Measurements from ENCODE around the gene TMEM18.
"Not testable (repeated sequence)": the region's sequence is repeated elsewhere in the genome, so short reads cannot be mapped to it uniquely, and the experiment has no call there.

Gene TMEM18

GRCh38 chr2:691821-692761 is 14.9 kb upstream of the TMEM18 start:
- Histone ChIP-seq H3K4me1 (ENCODE audit: control insufficient read depth in 1 of 2, insufficient read depth in 2 of 2, low read length in 2 of 2) (no peaks in the 10 kb centered on the region), H3K27me3 (ENCODE audit: low read depth, low read length) (no peaks in the 10 kb centered on the region), H3K27ac (ENCODE audit: low read length) (no peak overlapping the region), H3K4me3 (ENCODE audit: low read depth in 1 of 2, low read length in 2 of 2) (no peak overlapping the region), H3K9me3 (ENCODE audit: control insufficient read depth in 1 of 2, low read length in 2 of 2) (no peaks in the 10 kb centered on the region), H3K36me3 (ENCODE audit: control insufficient read depth in 1 of 2, insufficient read depth in 2 of 2, low read length in 2 of 2) (no peaks in the 10 kb centered on the region)

- no peaks in the 10 kb centered on the region for H3K36me3 ChIP-seq (ENCODE audit: control insufficient read depth in 1 of 2, insufficient read depth in 2 of 2, low read length in 2 of 2)
- no peaks in the 10 kb centered on the region for H3K9me3 ChIP-seq (ENCODE audit: control insufficient read depth in 1 of 2, low read length in 2 of 2)
- no peaks in the 10 kb centered on the region for H3K27me3 ChIP-seq (ENCODE audit: low read depth, low read length)
- no peak overlapping the region for H3K4me3 ChIP-seq (ENCODE audit: low read depth in 1 of 2, low read length in 2 of 2)
- no peaks in the 10 kb centered on the region for H3K4me1 ChIP-seq (ENCODE audit: control insufficient read depth in 1 of 2, insufficient read depth in 2 of 2, low read length in 2 of 2)
- H3K27ac ChIP-seq (ENCODE audit: low read length): no peak overlapping the region
Measured at GRCh38 chr2:690799-691198, 13.6 kb upstream of the TMEM18 start.

- Histone ChIP-seq H3K27ac (ENCODE audit: low read length) (no peak overlapping the region), H3K4me1 (ENCODE audit: control insufficient read depth in 1 of 2, insufficient read depth in 2 of 2, low read length in 2 of 2) (no peaks in the 10 kb centered on the region), H3K4me3 (ENCODE audit: low read depth in 1 of 2, low read length in 2 of 2) (no peak overlapping the region), H3K27me3 (ENCODE audit: low read depth, low read length) (no peaks in the 10 kb centered on the region), H3K36me3 (ENCODE audit: control insufficient read depth in 1 of 2, insufficient read depth in 2 of 2, low read length in 2 of 2) (no peaks in the 10 kb centered on the region), H3K9me3 (ENCODE audit: control insufficient read depth in 1 of 2, low read length in 2 of 2) (no peaks in the 10 kb centered on the region)
Measured at GRCh38 chr2:689877-690510, 12.8 kb upstream of the TMEM18 start.

GRCh38 chr2:689237-689636 is 12.0 kb upstream of the TMEM18 start:
- Histone ChIP-seq H3K4me3 (ENCODE audit: low read depth in 1 of 2, low read length in 2 of 2) (no peak overlapping the region), H3K9me3 (ENCODE audit: control insufficient read depth in 1 of 2, low read length in 2 of 2) (no peaks in the 10 kb centered on the region), H3K27ac (ENCODE audit: low read length) (no peak overlapping the region), H3K36me3 (ENCODE audit: control insufficient read depth in 1 of 2, insufficient read depth in 2 of 2, low read length in 2 of 2) (no peaks in the 10 kb centered on the region), H3K4me1 (ENCODE audit: control insufficient read depth in 1 of 2, insufficient read depth in 2 of 2, low read length in 2 of 2) (no peaks in the 10 kb centered on the region), H3K27me3 (ENCODE audit: low read depth, low read length) (no peaks in the 10 kb centered on the region)

GRCh38 chr2:688504-689076 is 11.4 kb upstream of the TMEM18 start:
- Histone ChIP-seq H3K27me3 (ENCODE audit: low read depth, low read length) (no peaks in the 10 kb centered on the region), H3K9me3 (ENCODE audit: control insufficient read depth in 1 of 2, low read length in 2 of 2) (no peaks in the 10 kb centered on the region), H3K36me3 (ENCODE audit: control insufficient read depth in 1 of 2, insufficient read depth in 2 of 2, low read length in 2 of 2) (no peaks in the 10 kb centered on the region), H3K4me1 (ENCODE audit: control insufficient read depth in 1 of 2, insufficient read depth in 2 of 2, low read length in 2 of 2) (no peaks in the 10 kb centered on the region), H3K27ac (ENCODE audit: low read length) (no peak overlapping the region), H3K4me3 (ENCODE audit: low read depth in 1 of 2, low read length in 2 of 2) (no peak overlapping the region)

- Histone ChIP-seq H3K36me3 (ENCODE audit: control insufficient read depth in 1 of 2, insufficient read depth in 2 of 2, low read length in 2 of 2) (no peaks in the 10 kb centered on the region), H3K27me3 (ENCODE audit: low read depth, low read length) (no peaks in the 10 kb centered on the region), H3K4me1 (ENCODE audit: control insufficient read depth in 1 of 2, insufficient read depth in 2 of 2, low read length in 2 of 2) (no peaks in the 10 kb centered on the region), H3K9me3 (ENCODE audit: control insufficient read depth in 1 of 2, low read length in 2 of 2) (no peaks in the 10 kb centered on the region), H3K27ac (ENCODE audit: low read length) (no peak overlapping the region), H3K4me3 (ENCODE audit: low read depth in 1 of 2, low read length in 2 of 2) (no peak overlapping the region)
Measured at GRCh38 chr2:685421-685820, 8.2 kb upstream of the TMEM18 start.

- H3K27me3 ChIP-seq (ENCODE audit: low read depth, low read length); H3K27ac ChIP-seq (ENCODE audit: low read length); H3K36me3 ChIP-seq (ENCODE audit: control insufficient read depth in 1 of 2, insufficient read depth in 2 of 2, low read length in 2 of 2); H3K9me3 ChIP-seq (ENCODE audit: control insufficient read depth in 1 of 2, low read length in 2 of 2); H3K4me1 ChIP-seq (ENCODE audit: control insufficient read depth in 1 of 2, insufficient read depth in 2 of 2, low read length in 2 of 2); H3K4me3 ChIP-seq (ENCODE audit: low read depth in 1 of 2, low read length in 2 of 2): not testable (repeated sequence)
Measured at GRCh38 chr2:684913-685312, 7.7 kb upstream of the TMEM18 start.

- H3K4me1 ChIP-seq (ENCODE audit: control insufficient read depth in 1 of 2, insufficient read depth in 2 of 2, low read length in 2 of 2): peaks cover 0 to 4% of the 10 kb centered on the region in 2 donors
- H3K9me3 ChIP-seq (ENCODE audit: control insufficient read depth in 1 of 2, low read length in 2 of 2): no peaks in the 10 kb centered on the region
- H3K27me3 ChIP-seq (ENCODE audit: low read depth, low read length): no peaks in the 10 kb centered on the region
- no peak overlapping the region for H3K4me3 ChIP-seq (ENCODE audit: low read depth in 1 of 2, low read length in 2 of 2)
- H3K27ac ChIP-seq (ENCODE audit: low read length): no peak overlapping the region
- no peaks in the 10 kb centered on the region for H3K36me3 ChIP-seq (ENCODE audit: control insufficient read depth in 1 of 2, insufficient read depth in 2 of 2, low read length in 2 of 2)
Measured at GRCh38 chr2:682226-682625, 5.0 kb upstream of the TMEM18 start.

GRCh38 chr2:681312-681711 is 4.1 kb upstream of the TMEM18 start:
- no peak overlapping the region for H3K27ac ChIP-seq (ENCODE audit: low read length)
- H3K9me3 ChIP-seq (ENCODE audit: control insufficient read depth in 1 of 2, low read length in 2 of 2): no peaks in the 10 kb centered on the region
- H3K36me3 ChIP-seq (ENCODE audit: control insufficient read depth in 1 of 2, insufficient read depth in 2 of 2, low read length in 2 of 2): no peaks in the 10 kb centered on the region
- H3K4me3 ChIP-seq (ENCODE audit: low read depth in 1 of 2, low read length in 2 of 2): no peak overlapping the region
- H3K27me3 ChIP-seq (ENCODE audit: low read depth, low read length): no peaks in the 10 kb centered on the region
- H3K4me1 ChIP-seq (ENCODE audit: control insufficient read depth in 1 of 2, insufficient read depth in 2 of 2, low read length in 2 of 2): peaks cover under 1 to 4% of the 10 kb centered on the region in 2 donors

GRCh38 chr2:680496-680895 is 3.3 kb upstream of the TMEM18 start:
- no peaks in the 10 kb centered on the region for H3K36me3 ChIP-seq (ENCODE audit: control insufficient read depth in 1 of 2, insufficient read depth in 2 of 2, low read length in 2 of 2)
- no peak overlapping the region for H3K27ac ChIP-seq (ENCODE audit: low read length)
- no peaks in the 10 kb centered on the region for H3K27me3 ChIP-seq (ENCODE audit: low read depth, low read length)
- H3K4me3 ChIP-seq (ENCODE audit: low read depth in 1 of 2, low read length in 2 of 2): no peak overlapping the region
- H3K4me1 ChIP-seq (ENCODE audit: control insufficient read depth in 1 of 2, insufficient read depth in 2 of 2, low read length in 2 of 2): peaks cover 4 to 6% of the 10 kb centered on the region in 2 donors
- no peaks in the 10 kb centered on the region for H3K9me3 ChIP-seq (ENCODE audit: control insufficient read depth in 1 of 2, low read length in 2 of 2)

GRCh38 chr2:678964-679363 is 1.8 kb upstream of the TMEM18 start:
- H3K36me3 ChIP-seq (ENCODE audit: control insufficient read depth in 1 of 2, insufficient read depth in 2 of 2, low read length in 2 of 2): peaks cover 4 to 5% of the 10 kb centered on the region in 2 donors

More at GRCh38 chr2:678964-679363, 1.8 kb upstream of the TMEM18 start:
- Histone ChIP-seq H3K27ac (ENCODE audit: low read length) (no peak overlapping the region), H3K27me3 (ENCODE audit: low read depth, low read length) (no peaks in the 10 kb centered on the region), H3K4me3 (ENCODE audit: low read depth in 1 of 2, low read length in 2 of 2) (no peak overlapping the region), H3K4me1 (ENCODE audit: control insufficient read depth in 1 of 2, insufficient read depth in 2 of 2, low read length in 2 of 2) (peaks cover 4 to 6% of the 10 kb centered on the region in 2 donors), H3K9me3 (ENCODE audit: control insufficient read depth in 1 of 2, low read length in 2 of 2) (no peaks in the 10 kb centered on the region)
